ENCODE data around the gene ATAD1.
"Not testable (repeated sequence)": the region's sequence is repeated elsewhere in the genome, so short reads cannot be mapped to it uniquely, and the experiment has no call there.

ATAD1 gene

GRCh38 chr10:87753995-87754866 lies 63.8 kb downstream of the ATAD1 start:
- peak; percentile 32 for DNase-seq (ENCODE audit: low read depth)

GRCh38 chr10:87752566-87752965 lies 65.5 kb downstream of the ATAD1 start:
- DNase-seq (ENCODE audit: low read depth) = peak; percentile 81

GRCh38 chr10:87751274-87751673 lies 66.8 kb downstream of the ATAD1 start:
- no peak for DNase-seq (ENCODE audit: low read depth)

GRCh38 chr10:87750817-87751216 lies 67.2 kb downstream of the ATAD1 start:
- DNase-seq (ENCODE audit: low read depth) = no peak

GRCh38 chr10:87750001-87750671 lies 67.9 kb downstream of the ATAD1 start:
- DNase-seq (ENCODE audit: low read depth) = peak; percentile 46

- not testable (repeated sequence) for DNase-seq (ENCODE audit: low read depth)
Measured at GRCh38 chr10:87748244-87748643, 69.8 kb downstream of the ATAD1 start.

GRCh38 chr10:87746911-87747310 lies 71.1 kb downstream of the ATAD1 start:
- DNase-seq (ENCODE audit: low read depth) = no peak

GRCh38 chr10:87744606-87745005 lies 73.4 kb downstream of the ATAD1 start:
- no peak for DNase-seq (ENCODE audit: low read depth)

- DNase-seq (ENCODE audit: low read depth) = not testable (repeated sequence)
Measured at GRCh38 chr10:87742992-87743610, 74.9 kb downstream of the ATAD1 start.

- peak; percentile 86 for DNase-seq (ENCODE audit: low read depth)
Measured at GRCh38 chr10:87740254-87740655, 77.8 kb downstream of the ATAD1 start.

GRCh38 chr10:87739703-87740102 lies 78.3 kb downstream of the ATAD1 start:
- no peak for DNase-seq (ENCODE audit: low read depth)

- not testable (repeated sequence) for DNase-seq (ENCODE audit: low read depth)
Measured at GRCh38 chr10:87738253-87738652, 79.8 kb downstream of the ATAD1 start.

GRCh38 chr10:87734987-87735827 lies 82.8 kb downstream of the ATAD1 start:
- DNase-seq (ENCODE audit: low read depth) = peak; percentile 69

- no peak for DNase-seq (ENCODE audit: low read depth)
Measured at GRCh38 chr10:87733081-87733480, 84.9 kb downstream of the ATAD1 start.

- no peak for DNase-seq (ENCODE audit: low read depth)
Measured at GRCh38 chr10:87729940-87730339, 88.1 kb downstream of the ATAD1 start.

- no peak for DNase-seq (ENCODE audit: low read depth)
Measured at GRCh38 chr10:87724789-87725188, 93.2 kb downstream of the ATAD1 start.

- DNase-seq (ENCODE audit: low read depth) = peak; percentile 53
Measured at GRCh38 chr10:87723500-87723899, 94.5 kb downstream of the ATAD1 start.

- no peak for DNase-seq (ENCODE audit: low read depth)
Measured at GRCh38 chr10:87722716-87723115, 95.3 kb downstream of the ATAD1 start.

GRCh38 chr10:87721781-87722180 lies 96.2 kb downstream of the ATAD1 start:
- DNase-seq (ENCODE audit: low read depth) = no peak

GRCh38 chr10:87720665-87721064 lies 97.4 kb downstream of the ATAD1 start:
- DNase-seq (ENCODE audit: low read depth) = no peak

GRCh38 chr10:87716348-87716670 lies 101.7 kb downstream of the ATAD1 start:
- no peak for DNase-seq (ENCODE audit: low read depth)

Data from ELR (cell line).